IPS-15b (cell line): Measurements from ENCODE around the gene DBI.
"Not testable (repeated sequence)": the region's sequence is repeated elsewhere in the genome, so short reads cannot be mapped to it uniquely, and the experiment has no call there.

Source experiments
- H3K27me3 ChIP-seq: one replicate; pipeline ENCODE4 v1.6.1; 2013; ENCODE audit warnings: low read length; ENCODE audit not compliant: control insufficient read depth, insufficient read depth
- H3K36me3 ChIP-seq: one replicate; pipeline ENCODE4 v1.6.1; 2013; ENCODE audit warnings: low read length; ENCODE audit not compliant: control insufficient read depth, insufficient read depth
- H3K4me1 ChIP-seq: one replicate; pipeline ENCODE4 v1.6.1; 2013; ENCODE audit warnings: mild to moderate bottlenecking, low read length; ENCODE audit not compliant: control insufficient read depth, insufficient read depth
- H3K4me3 ChIP-seq: one replicate; pipeline ENCODE4 v1.5.1; 2013; ENCODE audit warnings: low read depth, low read length
- H3K9ac ChIP-seq: one replicate; pipeline ENCODE4 v1.6.1; 2013; ENCODE audit warnings: low read depth, mild to moderate bottlenecking, low read length
- H3K9me3 ChIP-seq: one replicate; pipeline ENCODE4 v1.6.1; 2013; ENCODE audit warnings: mild to moderate bottlenecking, low read length; ENCODE audit not compliant: control insufficient read depth, insufficient read depth

The DBI gene

DNA sequence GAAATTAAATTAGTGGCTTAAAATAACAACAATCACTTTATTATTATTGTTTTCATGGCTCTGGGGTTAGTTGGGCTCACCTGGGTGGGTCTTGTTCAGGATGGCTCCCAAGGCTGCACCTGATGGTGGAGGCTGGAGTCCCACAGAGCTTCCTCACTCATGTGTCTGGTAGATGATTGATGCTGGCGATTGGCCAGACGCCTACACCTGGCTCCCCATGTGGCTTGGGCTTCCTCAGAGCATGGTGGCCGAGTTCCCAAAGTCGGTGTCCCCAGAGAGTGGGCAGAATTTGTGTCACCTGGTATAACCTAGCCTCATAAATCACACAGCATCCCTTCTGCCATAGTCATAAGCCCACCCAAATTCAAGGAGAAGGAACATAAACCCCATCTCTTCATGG is 18.2 kb downstream of the DBI start:
- Histone ChIP-seq H3K4me1 (no peaks in the 10 kb centered on the region), H3K9ac (no peak overlapping the region), H3K9me3 (no peaks in the 10 kb centered on the region), H3K4me3 (no peak overlapping the region), H3K27me3 (no peaks in the 10 kb centered on the region), H3K36me3 (no peaks in the 10 kb centered on the region)

DNA sequence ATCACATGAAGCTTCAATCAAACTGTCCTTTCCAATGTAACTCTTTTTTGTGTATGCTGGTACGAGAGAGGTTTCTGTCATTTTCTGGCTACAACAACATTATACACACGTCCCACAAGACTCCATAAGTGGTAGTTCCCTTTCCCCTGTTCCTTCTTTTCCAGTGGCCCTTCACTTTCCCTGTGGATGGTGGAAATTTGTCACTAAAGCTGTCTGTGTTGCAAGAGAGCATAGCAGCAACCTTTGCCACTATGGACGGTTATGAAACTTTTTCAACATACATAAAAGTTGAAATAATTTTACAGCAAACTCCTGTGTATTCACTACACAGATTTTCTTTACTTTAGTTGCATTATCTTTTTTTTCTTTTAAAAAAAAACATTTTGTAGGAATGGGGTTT is 18.7 kb downstream of the DBI start:
- H3K9me3 ChIP-seq = no peaks in the 10 kb centered on the region
- H3K4me1 ChIP-seq = no peaks in the 10 kb centered on the region
- H3K9ac ChIP-seq = no peak overlapping the region
- H3K4me3 ChIP-seq = no peak overlapping the region
- no peaks in the 10 kb centered on the region for H3K27me3 ChIP-seq
- no peaks in the 10 kb centered on the region for H3K36me3 ChIP-seq

DNA sequence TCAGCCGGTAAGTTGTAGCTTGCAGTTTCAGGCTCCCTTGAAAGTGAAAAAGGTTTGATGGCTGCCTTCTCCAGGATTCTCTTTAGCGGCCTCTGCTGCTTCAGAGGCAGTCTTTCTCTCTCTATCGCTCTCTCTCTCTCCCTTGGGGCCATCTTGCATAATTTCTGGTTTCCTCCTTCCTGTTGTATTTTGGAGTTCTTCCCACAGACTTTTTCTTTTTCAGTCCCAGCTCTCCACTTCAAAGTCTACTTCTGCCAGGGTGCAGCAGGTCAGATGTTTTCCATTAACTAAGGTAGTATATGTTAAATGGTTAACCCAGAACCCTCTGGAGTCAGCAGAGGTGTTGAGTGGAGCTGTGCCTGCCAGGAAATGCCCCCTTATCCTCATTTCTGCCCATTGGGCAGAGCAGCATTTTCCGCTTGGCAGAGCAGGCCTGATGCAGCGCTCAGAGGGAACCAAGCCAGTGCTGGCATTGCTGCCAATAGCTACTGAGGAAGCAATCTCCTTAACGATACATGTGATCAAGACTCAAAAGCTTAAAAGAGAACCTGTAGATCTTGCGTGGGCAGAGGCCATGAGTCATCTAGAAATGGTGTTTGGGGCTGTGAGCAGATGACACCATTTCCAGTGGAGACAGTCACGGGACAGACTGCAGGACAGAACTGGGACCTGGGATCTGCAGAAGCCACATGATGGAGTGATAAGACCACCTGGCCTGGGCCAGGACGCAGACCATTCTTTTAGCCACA is 20.8 kb downstream of the DBI start:
- Histone ChIP-seq H3K9me3 (no peaks in the 10 kb centered on the region), H3K36me3 (no peaks in the 10 kb centered on the region), H3K4me3 (no peak overlapping the region), H3K27me3 (no peaks in the 10 kb centered on the region), H3K4me1 (no peaks in the 10 kb centered on the region), H3K9ac (no peak overlapping the region)

DNA sequence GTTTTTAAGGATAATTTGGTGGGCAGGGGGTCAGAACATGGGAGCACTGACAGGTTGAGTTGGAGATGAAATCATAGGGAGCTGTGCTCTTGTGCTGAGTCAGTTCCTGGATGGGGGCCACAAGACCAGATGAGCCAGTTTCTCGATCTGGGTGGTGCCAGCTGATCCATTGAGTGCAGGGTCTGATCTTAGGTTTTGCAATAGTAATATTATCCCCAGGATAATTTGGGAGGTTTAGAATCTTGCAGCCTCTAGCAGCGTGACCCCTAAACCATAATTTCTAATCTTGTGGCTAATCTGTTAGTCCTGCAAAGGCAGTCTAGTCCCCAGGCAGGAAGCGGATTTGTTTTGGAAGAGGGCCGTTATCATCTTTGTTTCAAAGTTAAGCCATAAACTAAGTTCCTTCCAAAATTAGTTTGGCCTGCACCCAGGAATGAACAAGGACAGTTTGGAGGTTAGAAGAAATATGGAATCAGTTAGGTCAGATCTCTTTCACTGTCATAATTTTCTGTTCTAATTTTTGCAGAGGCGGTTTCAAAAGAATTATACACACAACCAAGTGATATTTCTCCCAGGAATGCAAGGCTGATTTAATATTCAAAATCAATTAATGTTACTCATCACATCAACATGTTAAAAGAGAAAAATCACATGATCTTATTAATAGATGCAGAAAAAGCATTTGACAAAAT is 23.0 kb downstream of the DBI start:
- Histone ChIP-seq H3K4me3 (no peak overlapping the region), H3K27me3 (no peaks in the 10 kb centered on the region), H3K36me3 (no peaks in the 10 kb centered on the region), H3K9me3 (no peaks in the 10 kb centered on the region), H3K4me1 (no peaks in the 10 kb centered on the region), H3K9ac (no peak overlapping the region)

DNA sequence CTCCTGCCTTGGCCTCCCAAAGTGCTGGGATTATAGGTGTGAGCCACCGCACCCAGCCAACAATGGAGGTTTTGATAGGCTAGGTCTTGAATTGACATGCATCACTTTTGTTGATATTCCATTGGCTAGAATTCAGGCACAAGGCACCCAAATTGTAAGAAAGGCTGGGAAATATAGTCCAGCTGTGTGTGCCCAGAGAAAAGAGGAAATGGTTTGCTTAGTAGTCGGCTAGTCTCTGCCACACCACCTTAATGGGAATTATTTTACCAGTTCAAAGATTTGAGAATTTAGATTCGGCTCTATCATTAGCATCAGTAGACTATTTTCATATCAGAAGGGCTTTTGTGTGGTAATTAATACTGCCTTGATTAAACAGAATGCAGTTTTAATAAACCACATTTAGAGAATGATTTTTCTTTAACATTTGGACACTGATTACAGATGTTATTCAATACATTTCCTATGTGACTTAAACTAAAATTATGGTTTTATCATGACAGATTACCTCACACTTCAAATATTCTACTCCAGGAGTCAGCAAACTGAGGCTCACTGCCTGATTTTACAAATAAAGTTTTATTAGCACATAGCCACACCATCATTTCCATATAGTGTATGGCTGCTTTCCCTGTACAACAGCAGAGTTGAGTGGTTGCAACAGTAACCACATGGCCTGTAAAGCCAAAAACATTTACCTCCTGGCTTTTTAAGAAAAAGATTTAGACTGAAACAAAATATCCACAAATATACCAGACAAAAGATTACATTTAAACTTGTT is 27.4 kb downstream of the DBI start:
- H3K36me3 ChIP-seq = no peaks in the 10 kb centered on the region
- peaks cover 3% of the 10 kb centered on the region for H3K4me1 ChIP-seq
- H3K27me3 ChIP-seq = no peaks in the 10 kb centered on the region
- no peak overlapping the region for H3K4me3 ChIP-seq
- H3K9me3 ChIP-seq = no peaks in the 10 kb centered on the region
- no peak overlapping the region for H3K9ac ChIP-seq

DNA sequence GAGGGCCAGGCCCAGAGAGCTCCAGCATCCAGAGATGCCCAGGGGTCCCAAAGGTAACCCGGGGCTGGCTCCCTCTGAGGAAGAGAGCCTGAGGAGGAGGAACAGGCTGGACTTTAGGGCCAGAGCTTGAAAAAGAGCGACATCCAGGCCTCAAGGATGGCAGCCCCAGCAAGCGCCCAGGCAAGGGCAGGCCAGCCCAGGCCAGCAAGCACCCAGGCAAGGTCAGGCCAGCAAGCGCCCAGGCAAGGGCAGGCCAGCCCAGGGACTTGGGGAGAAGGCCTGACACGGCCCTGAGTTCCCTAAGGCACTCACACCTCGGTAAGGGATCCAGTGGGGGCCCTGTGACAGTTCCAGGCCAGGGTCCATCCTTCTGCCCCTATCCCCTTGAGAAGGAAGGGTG is 30.4 kb downstream of the DBI start:
- Histone ChIP-seq H3K27me3 (no peaks in the 10 kb centered on the region), H3K9ac (no peak overlapping the region), H3K36me3 (no peaks in the 10 kb centered on the region), H3K9me3 (no peaks in the 10 kb centered on the region), H3K4me3 (no peak overlapping the region), H3K4me1 (peaks cover 3% of the 10 kb centered on the region)

DNA sequence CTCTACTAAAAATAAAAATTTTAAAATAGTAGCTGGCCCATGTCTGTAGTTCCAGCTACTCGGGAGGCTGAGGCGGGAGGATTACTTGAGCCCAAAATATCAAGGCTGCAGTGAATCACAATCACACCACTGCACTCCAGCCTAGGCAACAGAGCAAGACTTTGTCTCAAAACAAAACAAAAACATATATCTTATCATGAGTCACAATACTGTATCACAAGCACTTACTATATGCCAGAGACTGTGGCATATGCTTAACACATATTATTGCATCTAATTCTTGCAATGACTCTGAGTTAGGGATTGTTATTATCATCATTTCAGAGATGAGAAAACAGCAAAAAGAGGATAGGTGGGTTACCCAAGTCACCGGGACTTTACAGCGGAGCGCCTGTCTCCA is 35.3 kb downstream of the DBI start:
- Histone ChIP-seq H3K27me3 (no peaks in the 10 kb centered on the region), H3K4me1 (peaks cover 3% of the 10 kb centered on the region), H3K9ac (no peak overlapping the region), H3K4me3 (no peak overlapping the region), H3K9me3 (no peaks in the 10 kb centered on the region), H3K36me3 (no peaks in the 10 kb centered on the region)

DNA sequence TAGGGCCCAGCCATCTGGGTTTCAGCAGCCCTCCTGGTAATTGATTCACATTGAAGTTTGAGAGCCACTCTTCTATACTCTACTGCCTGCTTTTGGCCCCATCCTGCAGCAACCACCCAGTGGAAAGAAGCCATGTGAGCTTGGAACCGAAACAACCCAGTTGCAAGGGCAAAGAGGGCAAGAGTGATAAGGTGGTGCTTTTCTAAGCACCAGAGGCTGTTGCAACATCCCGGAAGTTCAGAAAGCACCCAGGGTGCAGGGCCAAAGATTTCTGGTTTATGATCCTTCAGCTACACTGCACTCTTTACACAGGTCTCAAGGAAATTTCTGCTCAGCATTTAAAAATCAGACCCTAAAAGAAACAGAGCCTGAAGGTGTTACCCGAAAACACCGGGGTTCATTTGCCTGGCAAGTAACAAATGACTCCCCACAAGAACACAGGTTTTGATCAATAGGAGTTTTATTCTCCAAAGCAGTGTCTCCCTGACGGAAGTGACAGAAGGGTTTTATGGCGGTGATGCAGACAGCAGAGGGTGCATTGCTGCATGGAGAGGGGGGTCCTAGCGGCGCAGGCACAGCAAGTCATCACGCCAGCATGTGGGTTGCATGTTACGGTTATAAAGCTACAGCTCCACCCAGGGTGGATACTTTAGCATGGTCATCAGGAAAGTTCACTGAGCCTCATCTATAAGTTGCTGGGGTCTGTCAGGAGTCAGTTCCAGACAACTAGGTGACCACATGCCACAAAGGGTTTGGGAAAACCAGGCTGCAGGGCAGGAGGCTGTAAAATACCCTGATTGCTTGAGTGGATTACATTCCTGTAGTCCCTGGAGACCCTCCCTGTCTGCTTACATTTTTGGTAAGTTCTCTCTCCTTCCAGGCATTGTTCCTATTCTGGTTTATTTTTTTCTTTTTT is 36.1 kb downstream of the DBI start:
- H3K4me3 ChIP-seq = no peak overlapping the region
- H3K9ac ChIP-seq = no peak overlapping the region
- no peaks in the 10 kb centered on the region for H3K36me3 ChIP-seq
- no peaks in the 10 kb centered on the region for H3K9me3 ChIP-seq
- no peaks in the 10 kb centered on the region for H3K27me3 ChIP-seq
- peaks cover 3% of the 10 kb centered on the region for H3K4me1 ChIP-seq

DNA sequence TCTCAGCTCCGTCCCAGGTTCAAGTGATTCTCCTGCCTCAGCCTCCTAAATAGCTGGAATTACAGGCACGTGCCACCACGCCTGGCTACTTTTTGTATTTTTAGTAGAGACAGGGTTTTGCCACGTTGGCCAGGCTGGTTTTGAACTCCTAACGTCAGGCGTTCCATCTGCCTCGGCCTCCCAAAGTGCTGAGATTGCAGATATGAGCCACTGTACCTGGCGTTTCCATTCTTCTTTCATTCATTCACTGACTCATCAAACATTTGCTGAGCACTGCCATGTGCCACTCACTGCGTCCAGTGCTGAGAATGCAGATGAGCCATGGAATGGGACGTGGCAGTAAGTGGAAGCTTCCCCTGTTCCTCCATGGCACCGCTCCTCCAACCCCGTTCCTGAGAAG is 36.8 kb downstream of the DBI start:
- not testable (repeated sequence) for H3K27me3 ChIP-seq, H3K9me3 ChIP-seq, H3K4me1 ChIP-seq, H3K4me3 ChIP-seq, H3K9ac ChIP-seq, H3K36me3 ChIP-seq

DNA sequence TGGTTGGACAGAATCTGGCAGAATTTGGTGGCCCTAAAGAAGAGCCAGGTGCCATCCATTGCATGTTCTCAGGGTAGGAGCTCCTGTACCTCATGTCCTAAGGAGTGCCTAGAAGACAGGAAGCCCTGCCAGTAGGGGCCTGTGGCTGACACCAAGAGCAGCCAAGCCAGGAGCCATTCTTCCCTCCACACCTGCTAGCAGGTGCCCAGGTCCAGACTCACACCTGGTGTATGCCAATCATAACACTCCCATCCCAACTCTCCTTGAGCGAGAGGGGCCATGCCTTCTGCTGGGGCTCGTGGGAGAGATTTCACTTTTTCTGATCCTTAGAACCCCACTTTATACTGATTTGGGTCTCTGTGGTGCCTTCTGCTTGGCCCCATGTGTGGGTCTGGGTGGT is 38.4 kb downstream of the DBI start:
- Histone ChIP-seq H3K9me3 (no peaks in the 10 kb centered on the region), H3K4me3 (no peak overlapping the region), H3K27me3 (no peaks in the 10 kb centered on the region), H3K4me1 (peaks cover 2% of the 10 kb centered on the region), H3K9ac (no peak overlapping the region), H3K36me3 (no peaks in the 10 kb centered on the region)

DNA sequence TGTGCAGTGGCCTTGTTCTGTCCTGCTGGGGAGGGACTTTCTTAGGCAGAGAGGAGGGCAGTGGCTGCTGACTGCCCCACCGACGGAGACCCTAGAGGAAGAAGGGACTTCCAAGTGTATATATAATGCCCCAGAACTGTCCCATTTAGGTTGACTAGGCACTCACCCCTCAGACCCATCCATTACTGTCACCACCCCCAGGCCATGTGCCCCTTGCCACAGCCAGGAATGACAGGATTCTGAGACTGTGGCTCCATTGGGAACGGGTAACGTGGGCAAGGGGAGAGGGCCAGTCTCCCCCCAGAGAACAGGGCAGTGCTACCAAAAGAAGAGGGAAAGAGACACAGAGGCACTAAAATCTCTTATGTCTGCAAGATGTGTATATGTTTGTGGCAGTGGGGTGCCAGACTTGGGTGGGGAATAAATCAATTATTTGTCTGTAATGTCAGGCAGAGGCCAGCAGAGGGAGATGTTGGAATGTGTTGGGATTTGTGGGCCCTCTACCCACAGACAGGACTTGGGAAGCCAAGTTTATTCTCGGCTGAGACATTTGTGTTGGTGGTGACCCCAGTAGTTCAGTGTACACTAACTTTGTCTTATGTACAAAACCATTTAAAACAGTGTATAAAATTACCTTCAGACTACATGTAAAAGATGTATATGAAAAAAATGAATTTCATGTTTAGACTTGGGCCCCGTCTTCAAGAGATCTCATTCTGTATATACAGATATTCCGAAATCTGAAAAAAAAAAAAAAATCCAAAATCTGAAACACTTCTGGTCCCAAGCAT is 40.8 kb downstream of the DBI start:
- Histone ChIP-seq H3K4me3 (no peak overlapping the region), H3K4me1 (peaks cover 2% of the 10 kb centered on the region), H3K9me3 (no peaks in the 10 kb centered on the region), H3K36me3 (no peaks in the 10 kb centered on the region), H3K9ac (no peak overlapping the region), H3K27me3 (no peaks in the 10 kb centered on the region)
